HepG2 (cell line): ENCODE results near the gene TWNK. TPM values are rescaled to one million over a fixed set of nuclear protein-coding genes. Genes with fewer than 3 reads are reported as not detected.

Experiments
- AKAP8 ChIP-seq: sonication (generic); formaldehyde crosslinking; IDR thresholded peaks from 2 replicates; pipeline ENCODE4 v1.5.1; 2020; ENCODE audit warnings: mild to moderate bottlenecking, missing genetic modification reagents
- ATF1 ChIP-seq: IDR thresholded peaks from 2 replicates; pipeline ENCODE4 v1.6.1; 2016; ENCODE audit warnings: mild to moderate bottlenecking, control low read depth
- FOXK1 ChIP-seq: sonication (generic); formaldehyde crosslinking; IDR thresholded peaks from 2 replicates; pipeline ENCODE4 v1.4.0; 2020; ENCODE audit warnings: low read depth, missing genetic modification reagents, borderline replicate concordance
- RBFOX2 ChIP-seq: fragments of 200-400 bp; formaldehyde crosslinking; IDR thresholded peaks from 2 replicates; pipeline ENCODE4 v1.6.1; 2017; ENCODE audit warnings: low read depth, mild to moderate bottlenecking, low read length
- SMC3 ChIP-seq: IDR thresholded peaks from 2 replicates; pipeline ENCODE4 v1.6.1; 2011; ENCODE audit warnings: low read length, improper control_type of control experiment
- ZBTB14 ChIP-seq: sonication (generic); formaldehyde crosslinking; IDR thresholded peaks from 2 replicates; pipeline ENCODE4 v1.4.0; 2020; ENCODE audit warnings: missing genetic modification reagents
- ZNF512 ChIP-seq: sonication (generic); formaldehyde crosslinking; IDR thresholded peaks from 2 replicates; pipeline ENCODE4 v1.4.0; 2020; ENCODE audit warnings: mild to moderate bottlenecking, missing genetic modification reagents
- ZNF709 ChIP-seq: sonication (generic); formaldehyde crosslinking; IDR thresholded peaks from 2 replicates; pipeline ENCODE4 v1.5.0; 2020; ENCODE audit warnings: mild to moderate bottlenecking, missing genetic modification reagents
- polyA plus RNA-seq, 8 experiments: library from polyadenylated mRNA; depleted of rRNA in 3 of 8; stranded (reverse) in 7 of 8; unstranded in 1 of 8; fragments of >200 nt; fragmentation: Illumina TruSeq in 4 of 8; extraction: Trizol in 4 of 8; gene quantifications; 2 replicates each; pipeline versions ENCODE4 v1.2.1 to v1.2.3, GENCODE V29; 2011 to 2016; ENCODE audit warnings: low read depth in 4 of 8, missing spikeins in 1 of 8, mixed read lengths in 1 of 8; ENCODE audit not compliant: insufficient read depth in 1 of 8
- total RNA-seq, 5 experiments: library from RNA; depleted of rRNA; stranded (reverse); fragments of >200 nt; fragmentation: Illumina TruSeq; extraction: Trizol; gene quantifications; 2 replicates each; pipeline ENCODE4 v1.2.3, GENCODE V29; 2016; ENCODE audit warnings: low read depth in 1 of 5
- TF ChIP-seq, protein P1 (sequence below): sonication (generic); formaldehyde crosslinking; IDR thresholded peaks from 2 replicates; pipeline ENCODE4 v1.4.0; 2020; ENCODE audit warnings: missing genetic modification reagents
- TF ChIP-seq, protein P2 (sequence below): sonication (generic); formaldehyde crosslinking; IDR thresholded peaks from 2 replicates; pipeline ENCODE4 v1.5.1; 2020; ENCODE audit warnings: missing genetic modification reagents, mild to moderate bottlenecking, borderline replicate concordance
- TF ChIP-seq, protein P3 (sequence below): sonication (generic); formaldehyde crosslinking; IDR thresholded peaks from 2 replicates; pipeline ENCODE4 v1.5.0; 2020; ENCODE audit warnings: mild to moderate bottlenecking, missing genetic modification reagents, borderline replicate concordance
- TF ChIP-seq, protein P4 (sequence below): sonication (generic); formaldehyde crosslinking; IDR thresholded peaks from 2 replicates; pipeline ENCODE4 v1.4.0; 2020; ENCODE audit warnings: missing genetic modification reagents, borderline replicate concordance

TWNK gene
- total and polyA plus RNA-seq, 2 of the 13 experiments (the other 11 are each of a cell fraction or from before 2014, with no cell fraction given) = 10.7 to 16.5 TPM

- TF ChIP-seq, protein P1, sequence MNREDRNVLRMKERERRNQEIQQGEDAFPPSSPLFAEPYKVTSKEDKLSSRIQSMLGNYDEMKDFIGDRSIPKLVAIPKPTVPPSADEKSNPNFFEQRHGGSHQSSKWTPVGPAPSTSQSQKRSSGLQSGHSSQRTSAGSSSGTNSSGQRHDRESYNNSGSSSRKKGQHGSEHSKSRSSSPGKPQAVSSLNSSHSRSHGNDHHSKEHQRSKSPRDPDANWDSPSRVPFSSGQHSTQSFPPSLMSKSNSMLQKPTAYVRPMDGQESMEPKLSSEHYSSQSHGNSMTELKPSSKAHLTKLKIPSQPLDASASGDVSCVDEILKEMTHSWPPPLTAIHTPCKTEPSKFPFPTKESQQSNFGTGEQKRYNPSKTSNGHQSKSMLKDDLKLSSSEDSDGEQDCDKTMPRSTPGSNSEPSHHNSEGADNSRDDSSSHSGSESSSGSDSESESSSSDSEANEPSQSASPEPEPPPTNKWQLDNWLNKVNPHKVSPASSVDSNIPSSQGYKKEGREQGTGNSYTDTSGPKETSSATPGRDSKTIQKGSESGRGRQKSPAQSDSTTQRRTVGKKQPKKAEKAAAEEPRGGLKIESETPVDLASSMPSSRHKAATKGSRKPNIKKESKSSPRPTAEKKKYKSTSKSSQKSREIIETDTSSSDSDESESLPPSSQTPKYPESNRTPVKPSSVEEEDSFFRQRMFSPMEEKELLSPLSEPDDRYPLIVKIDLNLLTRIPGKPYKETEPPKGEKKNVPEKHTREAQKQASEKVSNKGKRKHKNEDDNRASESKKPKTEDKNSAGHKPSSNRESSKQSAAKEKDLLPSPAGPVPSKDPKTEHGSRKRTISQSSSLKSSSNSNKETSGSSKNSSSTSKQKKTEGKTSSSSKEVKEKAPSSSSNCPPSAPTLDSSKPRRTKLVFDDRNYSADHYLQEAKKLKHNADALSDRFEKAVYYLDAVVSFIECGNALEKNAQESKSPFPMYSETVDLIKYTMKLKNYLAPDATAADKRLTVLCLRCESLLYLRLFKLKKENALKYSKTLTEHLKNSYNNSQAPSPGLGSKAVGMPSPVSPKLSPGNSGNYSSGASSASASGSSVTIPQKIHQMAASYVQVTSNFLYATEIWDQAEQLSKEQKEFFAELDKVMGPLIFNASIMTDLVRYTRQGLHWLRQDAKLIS (CRISPR knock-in tag) = no peak
- TF ChIP-seq, protein P2, sequence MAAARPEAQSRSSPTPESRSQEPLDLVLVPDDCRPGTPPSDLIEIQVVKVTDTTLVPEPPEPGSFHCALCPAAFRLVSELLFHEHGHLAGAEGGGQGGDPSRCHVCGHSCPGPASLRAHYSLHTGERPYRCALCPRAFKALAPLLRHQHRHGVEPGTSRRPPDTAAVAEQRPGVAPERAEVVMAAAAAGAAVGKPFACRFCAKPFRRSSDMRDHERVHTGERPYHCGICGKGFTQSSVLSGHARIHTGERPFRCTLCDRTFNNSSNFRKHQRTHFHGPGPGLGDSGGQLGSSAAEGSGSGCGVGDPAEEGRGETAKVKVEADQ (CRISPR knock-in tag) = no peak
- peak; percentile 51; the same call in 1 of the 2 replicates for TF ChIP-seq ZNF512
- TF ChIP-seq, protein P3, sequence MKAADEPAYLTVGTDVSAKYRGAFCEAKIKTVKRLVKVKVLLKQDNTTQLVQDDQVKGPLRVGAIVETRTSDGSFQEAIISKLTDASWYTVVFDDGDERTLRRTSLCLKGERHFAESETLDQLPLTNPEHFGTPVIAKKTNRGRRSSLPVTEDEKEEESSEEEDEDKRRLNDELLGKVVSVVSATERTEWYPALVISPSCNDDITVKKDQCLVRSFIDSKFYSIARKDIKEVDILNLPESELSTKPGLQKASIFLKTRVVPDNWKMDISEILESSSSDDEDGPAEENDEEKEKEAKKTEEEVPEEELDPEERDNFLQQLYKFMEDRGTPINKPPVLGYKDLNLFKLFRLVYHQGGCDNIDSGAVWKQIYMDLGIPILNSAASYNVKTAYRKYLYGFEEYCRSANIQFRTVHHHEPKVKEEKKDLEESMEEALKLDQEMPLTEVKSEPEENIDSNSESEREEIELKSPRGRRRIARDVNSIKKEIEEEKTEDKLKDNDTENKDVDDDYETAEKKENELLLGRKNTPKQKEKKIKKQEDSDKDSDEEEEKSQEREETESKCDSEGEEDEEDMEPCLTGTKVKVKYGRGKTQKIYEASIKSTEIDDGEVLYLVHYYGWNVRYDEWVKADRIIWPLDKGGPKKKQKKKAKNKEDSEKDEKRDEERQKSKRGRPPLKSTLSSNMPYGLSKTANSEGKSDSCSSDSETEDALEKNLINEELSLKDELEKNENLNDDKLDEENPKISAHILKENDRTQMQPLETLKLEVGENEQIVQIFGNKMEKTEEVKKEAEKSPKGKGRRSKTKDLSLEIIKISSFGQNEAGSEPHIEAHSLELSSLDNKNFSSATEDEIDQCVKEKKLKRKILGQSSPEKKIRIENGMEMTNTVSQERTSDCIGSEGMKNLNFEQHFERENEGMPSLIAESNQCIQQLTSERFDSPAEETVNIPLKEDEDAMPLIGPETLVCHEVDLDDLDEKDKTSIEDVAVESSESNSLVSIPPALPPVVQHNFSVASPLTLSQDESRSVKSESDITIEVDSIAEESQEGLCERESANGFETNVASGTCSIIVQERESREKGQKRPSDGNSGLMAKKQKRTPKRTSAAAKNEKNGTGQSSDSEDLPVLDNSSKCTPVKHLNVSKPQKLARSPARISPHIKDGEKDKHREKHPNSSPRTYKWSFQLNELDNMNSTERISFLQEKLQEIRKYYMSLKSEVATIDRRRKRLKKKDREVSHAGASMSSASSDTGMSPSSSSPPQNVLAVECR (CRISPR knock-in tag) = 0 out of 2 replicates have a peak, but pooled peaks have one; percentile 56
- no peak for TF ChIP-seq ZNF709 (CRISPR knock-in tag)
- TF ChIP-seq RBFOX2 = peak; percentile 75
- TF ChIP-seq ATF1 (CRISPR knock-in tag) = no peak
- no peak for TF ChIP-seq AKAP8
- TF ChIP-seq ZBTB14 = no peak
- no peak; the same call in 1 of the 2 replicates for TF ChIP-seq SMC3
- TF ChIP-seq, protein P4, sequence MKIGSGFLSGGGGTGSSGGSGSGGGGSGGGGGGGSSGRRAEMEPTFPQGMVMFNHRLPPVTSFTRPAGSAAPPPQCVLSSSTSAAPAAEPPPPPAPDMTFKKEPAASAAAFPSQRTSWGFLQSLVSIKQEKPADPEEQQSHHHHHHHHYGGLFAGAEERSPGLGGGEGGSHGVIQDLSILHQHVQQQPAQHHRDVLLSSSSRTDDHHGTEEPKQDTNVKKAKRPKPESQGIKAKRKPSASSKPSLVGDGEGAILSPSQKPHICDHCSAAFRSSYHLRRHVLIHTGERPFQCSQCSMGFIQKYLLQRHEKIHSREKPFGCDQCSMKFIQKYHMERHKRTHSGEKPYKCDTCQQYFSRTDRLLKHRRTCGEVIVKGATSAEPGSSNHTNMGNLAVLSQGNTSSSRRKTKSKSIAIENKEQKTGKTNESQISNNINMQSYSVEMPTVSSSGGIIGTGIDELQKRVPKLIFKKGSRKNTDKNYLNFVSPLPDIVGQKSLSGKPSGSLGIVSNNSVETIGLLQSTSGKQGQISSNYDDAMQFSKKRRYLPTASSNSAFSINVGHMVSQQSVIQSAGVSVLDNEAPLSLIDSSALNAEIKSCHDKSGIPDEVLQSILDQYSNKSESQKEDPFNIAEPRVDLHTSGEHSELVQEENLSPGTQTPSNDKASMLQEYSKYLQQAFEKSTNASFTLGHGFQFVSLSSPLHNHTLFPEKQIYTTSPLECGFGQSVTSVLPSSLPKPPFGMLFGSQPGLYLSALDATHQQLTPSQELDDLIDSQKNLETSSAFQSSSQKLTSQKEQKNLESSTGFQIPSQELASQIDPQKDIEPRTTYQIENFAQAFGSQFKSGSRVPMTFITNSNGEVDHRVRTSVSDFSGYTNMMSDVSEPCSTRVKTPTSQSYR (CRISPR knock-in tag) = no peak
- peak; percentile 59; the same call in 1 of the 2 replicates for TF ChIP-seq FOXK1 (CRISPR knock-in tag)
Measured at GRCh38 chr10:101018600-101019439, 31.5 kb downstream of the TWNK start (continued).
